HG03280 (cell line): ENCODE data around the gene NEURL1B.
"Not testable (repeated sequence)": the region's sequence is repeated elsewhere in the genome, so short reads cannot be mapped to it uniquely, and the experiment has no call there.

ENCODE experiments used
- ATAC-seq: cut with Tn5 transposase; IDR thresholded peaks from one replicate; pipeline ENCODE4 v1.9.1; 2021; ENCODE audit warnings: mild to moderate bottlenecking, moderate library complexity; ENCODE audit not compliant: unreplicated experiment

Gene NEURL1B

DNA sequence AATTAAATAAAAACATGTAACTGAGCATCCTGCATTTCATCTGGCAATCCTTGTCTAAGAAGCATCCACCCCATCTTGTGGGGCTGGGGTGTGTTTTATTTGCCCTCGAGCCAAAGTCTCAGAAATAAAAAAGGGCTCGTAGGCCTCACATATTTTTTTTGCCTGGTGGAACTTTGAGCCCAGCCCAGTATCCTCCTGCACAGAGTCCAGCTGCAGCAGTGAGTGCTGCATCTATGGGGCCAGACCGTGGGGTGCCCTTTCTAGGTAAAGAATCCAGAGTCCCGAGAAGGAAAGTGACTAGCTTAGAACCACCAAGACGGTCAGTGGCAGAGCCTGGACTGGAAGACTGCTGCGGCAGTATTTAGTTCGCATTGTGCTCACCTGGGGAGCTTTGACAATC is 33.1 kb downstream of the NEURL1B start:
- ATAC-seq = no peak

DNA sequence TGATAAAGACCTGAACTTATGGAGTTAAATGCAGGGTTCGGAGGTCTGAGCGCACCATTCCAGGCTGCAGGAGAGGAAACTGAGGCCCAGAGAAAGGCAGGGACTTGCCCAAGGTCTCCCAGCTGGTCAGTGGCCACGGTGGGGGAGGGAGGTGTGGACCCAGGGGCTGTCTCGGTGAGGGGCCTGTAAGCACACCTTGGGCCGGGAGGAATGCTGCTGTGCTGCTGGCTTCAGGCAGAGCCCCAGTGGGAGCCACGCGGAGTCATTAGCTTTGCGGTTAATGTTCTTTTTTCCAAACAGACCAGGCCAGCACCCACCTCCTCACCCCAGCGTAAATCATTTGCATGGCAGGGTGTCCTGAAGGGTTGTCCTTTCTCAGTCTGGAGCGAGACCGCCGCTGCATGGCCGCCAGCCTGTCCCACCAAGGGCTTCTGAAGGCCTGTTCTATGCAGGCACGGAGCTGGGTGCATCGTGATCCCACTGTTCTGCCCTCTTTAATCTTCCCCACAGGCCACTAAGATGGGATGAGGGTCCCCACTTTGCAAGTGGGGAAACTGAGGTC is 35.9 kb downstream of the NEURL1B start:
- ATAC-seq = no peak

DNA sequence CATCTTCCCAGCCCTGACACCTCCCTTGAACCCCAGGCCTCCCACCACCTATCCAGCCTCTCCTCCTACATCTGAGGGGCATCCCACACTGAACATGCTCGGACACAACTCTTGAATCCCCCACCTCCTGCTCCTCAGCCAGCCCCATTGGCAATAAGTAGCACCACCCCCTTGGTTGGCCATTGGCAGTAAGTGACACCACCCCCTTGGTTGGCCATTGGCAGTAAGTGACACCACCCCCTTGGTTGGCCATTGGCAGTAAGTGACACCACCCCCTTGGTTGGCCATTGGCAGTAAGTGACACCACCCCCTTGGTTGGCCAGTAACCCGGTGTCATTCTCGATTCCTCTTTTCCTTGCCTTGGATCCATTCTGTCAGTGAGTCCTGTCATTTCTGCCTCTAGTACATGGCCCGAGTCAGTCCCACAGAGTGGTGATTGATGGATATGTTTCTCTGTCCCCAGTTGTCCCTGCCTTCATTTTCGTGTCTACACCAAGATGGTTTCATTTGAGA is 37.4 kb downstream of the NEURL1B start:
- not testable (repeated sequence) for ATAC-seq

DNA sequence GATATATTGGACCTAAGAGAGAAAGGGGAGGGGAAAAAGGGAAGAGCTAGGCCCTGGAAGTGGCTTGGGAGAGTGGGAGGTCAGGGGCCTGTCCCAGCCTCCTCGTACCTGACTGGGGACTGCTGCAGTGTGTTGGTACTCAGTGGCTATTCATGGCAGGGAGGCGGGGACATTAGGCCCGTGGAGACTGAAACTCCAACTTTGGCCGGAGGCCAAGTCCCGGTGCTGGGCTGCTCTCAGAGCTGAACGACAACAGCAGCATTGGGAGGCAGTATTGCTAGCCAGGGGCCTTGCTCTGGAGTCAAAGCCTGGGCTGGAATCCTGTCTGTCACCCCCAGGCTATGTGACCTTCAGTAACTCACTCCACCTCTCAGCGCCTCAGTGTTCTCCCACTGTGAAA is 37.8 kb downstream of the NEURL1B start:
- ATAC-seq = no peak

DNA sequence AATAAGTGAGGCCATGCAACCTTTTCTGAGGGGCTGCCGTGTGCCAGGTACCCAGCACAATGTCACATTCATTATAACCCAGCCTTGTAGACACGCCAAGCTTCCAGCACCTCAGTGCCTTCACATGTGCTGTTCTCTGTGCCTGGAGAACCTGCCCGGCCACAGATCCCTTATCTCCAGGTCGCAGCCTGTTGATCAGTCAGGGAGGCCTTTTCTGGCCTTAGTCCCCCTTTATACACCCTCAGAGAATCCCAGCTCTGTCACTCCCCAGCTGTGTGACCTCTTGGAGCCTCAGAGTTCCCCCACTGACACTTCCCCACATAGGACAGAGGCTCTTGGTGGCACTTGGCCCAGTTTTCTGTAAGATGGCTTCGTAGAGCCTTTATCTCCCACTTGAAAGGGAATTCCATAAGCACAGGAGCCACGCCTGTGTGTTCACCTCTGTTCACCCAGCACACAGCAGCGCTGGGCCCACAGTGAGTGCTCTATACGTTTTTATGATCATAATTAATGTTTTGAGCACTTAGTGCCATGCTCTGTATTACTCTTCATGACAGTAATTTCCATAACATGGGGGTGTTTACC is 38.7 kb downstream of the NEURL1B start:
- ATAC-seq = no peak

GRCh38 chr5:172680921-172681320 is 39.9 kb downstream of the NEURL1B start:
- no peak for ATAC-seq

- ATAC-seq = no peak
Measured at GRCh38 chr5:172681421-172681820, 40.4 kb downstream of the NEURL1B start.

DNA sequence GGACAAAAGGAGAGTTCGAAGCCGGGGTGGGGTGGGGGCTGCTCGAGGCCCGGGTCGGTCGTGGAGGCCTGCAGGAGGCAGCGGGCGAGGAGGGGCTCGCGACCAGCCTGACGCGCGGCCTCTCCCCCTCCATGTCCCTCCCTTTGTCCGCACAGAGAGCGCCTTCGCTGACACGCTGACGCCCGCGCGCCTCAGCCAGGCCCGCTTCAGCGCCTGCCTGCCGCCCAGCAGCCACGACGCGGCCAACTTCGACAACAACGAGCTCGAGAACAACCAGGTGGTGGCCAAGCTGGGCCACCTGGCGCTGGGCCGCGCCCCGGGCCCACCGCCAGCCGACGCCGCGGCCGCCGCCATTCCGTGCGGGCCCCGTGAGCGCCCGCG is 42.2 kb downstream of the NEURL1B start:
- no peak for ATAC-seq

DNA sequence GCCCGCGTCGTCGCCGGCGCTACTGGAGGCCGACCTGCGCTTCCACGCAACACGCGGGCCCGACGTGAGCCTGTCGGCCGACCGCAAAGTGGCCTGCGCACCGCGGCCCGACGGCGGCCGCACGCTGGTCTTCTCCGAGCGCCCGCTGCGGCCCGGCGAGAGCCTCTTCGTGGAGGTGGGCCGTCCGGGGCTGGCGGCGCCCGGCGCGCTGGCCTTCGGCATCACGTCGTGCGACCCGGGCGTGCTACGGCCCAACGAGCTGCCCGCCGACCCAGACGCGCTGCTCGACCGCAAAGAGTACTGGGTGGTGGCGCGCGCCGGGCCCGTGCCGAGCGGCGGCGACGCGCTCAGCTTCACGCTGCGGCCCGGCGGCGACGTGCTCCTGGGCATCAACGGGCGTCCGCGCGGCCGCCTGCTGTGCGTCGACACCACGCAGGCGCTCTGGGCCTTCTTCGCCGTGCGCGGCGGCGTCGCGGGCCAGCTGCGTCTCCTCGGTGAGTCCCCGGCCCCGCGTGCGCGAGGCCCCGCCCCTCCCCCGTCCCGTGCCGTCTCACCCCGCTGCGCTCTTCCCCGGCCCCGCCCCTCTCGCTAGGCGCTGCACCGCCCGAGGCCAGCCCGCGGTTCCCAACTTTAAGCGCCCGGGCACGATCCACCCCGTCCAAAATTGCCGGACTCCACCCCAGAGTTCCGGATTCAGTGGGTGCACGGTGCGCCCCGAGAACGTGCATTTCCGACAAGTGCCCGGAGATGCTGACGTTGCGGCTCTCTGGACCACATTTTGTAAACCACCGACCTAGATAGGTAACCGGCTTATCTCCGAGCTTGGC is 42.8 kb downstream of the NEURL1B start:
- no peak for ATAC-seq

DNA sequence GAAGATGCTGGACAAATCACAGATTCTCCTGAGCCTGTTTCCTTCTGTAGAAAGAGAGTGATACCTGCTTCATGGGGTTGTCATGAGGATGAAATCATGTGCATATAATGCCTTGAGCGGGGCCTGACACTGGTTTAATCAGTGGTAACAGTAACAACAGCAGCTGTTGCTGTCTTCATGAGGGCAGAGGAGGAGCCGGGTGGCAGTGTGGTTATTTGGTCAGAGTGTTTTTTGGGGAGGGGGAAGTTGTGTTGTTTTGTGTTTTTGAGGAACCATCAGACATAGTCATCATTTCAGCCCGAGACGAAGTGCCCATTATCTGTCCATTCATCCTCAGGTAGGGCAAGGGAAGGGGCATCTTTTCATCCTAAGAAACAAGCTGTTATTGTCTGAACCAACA is 44.0 kb downstream of the NEURL1B start:
- no peak for ATAC-seq

GRCh38 chr5:172686111-172686510 is 45.0 kb downstream of the NEURL1B start:
- no peak for ATAC-seq

GRCh38 chr5:172686539-172687390 is 45.7 kb downstream of the NEURL1B start:
- ATAC-seq = no peak

- no peak for ATAC-seq
Measured at GRCh38 chr5:172687940-172688339, 46.9 kb downstream of the NEURL1B start.

GRCh38 chr5:172688349-172689217 is 47.5 kb downstream of the NEURL1B start:
- no peak for ATAC-seq

- ATAC-seq = no peak
Measured at GRCh38 chr5:172689218-172689572, 48.1 kb downstream of the NEURL1B start.

DNA sequence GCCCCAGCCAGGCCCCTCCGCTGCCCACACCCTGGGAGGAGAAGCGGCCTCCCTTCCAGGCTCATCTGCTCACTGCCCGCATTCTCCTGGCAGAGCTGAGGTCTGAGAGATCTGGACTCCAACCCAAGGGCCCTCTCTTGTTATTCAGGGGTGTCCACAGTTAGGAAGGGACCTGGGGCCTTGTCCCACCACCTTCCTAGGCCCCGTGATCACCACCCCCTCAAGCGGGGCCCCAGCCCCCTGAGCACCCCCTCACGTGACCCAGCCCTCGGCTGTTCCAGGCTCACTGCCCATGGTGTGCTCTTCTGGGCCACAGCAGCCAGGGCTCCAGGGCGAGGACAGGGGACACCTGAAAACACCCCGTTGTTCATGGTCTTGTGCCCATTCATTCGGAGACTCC is 48.7 kb downstream of the NEURL1B start:
- no peak for ATAC-seq

DNA sequence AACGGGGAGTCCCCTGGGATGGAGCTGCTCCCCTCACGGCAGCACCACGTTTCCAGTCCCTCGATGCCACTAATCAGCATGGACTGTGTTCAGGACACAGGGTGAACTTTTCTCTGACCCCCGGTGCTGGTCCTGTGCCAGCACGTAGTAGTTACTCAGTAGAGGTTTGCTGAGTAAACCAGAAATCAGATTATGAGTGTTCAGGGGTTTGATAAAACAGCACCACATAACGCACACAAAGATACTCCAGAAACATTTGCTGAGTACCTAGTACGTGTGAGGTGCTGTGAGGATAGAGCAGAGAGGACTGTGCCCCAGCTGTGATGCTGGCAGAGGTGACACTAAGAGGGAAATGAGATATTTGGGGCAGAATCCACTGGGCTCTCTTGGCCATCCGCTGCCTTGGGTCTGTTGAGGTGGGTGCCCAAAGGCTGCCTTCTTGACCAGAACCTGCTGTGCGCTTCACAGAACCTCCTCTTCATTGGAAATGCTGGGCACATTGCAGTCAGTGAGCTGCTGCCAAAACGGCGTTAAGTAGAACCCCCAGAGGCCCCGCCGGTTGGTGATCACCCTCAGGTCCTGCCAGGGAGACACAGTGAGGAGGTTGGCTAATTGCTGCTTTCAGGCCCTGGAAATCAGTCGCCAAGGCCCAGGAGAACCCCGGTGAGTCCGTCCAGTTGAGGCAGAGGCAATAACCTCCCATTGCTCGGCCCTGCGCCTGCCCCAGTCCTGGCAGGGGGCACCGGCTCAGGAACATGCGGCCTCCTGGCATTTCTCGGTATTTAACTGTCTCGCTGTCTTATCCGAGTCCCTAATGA is 49.4 kb downstream of the NEURL1B start:
- ATAC-seq = no peak

- no peak for ATAC-seq
Measured at GRCh38 chr5:172691886-172692285, 50.8 kb downstream of the NEURL1B start.

DNA sequence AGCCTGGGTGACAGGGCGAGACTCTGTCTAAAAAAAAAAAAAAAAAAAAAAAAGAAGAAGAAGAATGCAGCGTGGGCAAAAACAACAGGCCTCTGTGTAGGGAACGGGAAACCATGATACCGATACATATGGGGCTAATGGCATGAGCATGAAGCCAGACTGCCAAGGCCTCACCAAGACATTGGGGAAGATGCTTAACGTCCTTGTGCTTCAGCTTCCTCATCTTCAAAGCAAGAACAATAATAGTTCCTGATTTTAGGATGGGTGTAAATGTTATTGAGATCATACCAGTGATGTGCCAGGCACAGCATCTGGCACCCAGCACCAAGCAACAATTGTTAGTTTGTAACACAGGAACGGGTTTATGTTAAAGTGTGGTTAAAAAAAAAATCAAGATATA is 51.4 kb downstream of the NEURL1B start:
- no peak for ATAC-seq

- ATAC-seq = no peak
Measured at GRCh38 chr5:172692981-172693380, 51.9 kb downstream of the NEURL1B start.
